Osteoblast (primary cell): ENCODE data around the gene MDGA2. TPM values are rescaled to one million over a fixed set of nuclear protein-coding genes. Genes with fewer than 3 reads are reported as not detected.

Experiments used
- DNase-seq: peaks from one replicate; pipeline ENCODE4 v3.0.0; 2011; ENCODE audit warnings: low spot score, mixed read lengths; ENCODE audit not compliant: insufficient read length; ENCODE audit errors: missing footprints
- H2AFZ ChIP-seq: 2 replicates; pipeline ENCODE4 v1.6.0; 2011; ENCODE audit warnings: mild to moderate bottlenecking, low read length
- H3K27ac ChIP-seq: 2 replicates; pipeline ENCODE4 v1.5.1; 2011; ENCODE audit warnings: mild to moderate bottlenecking, low read depth, low read length, moderate library complexity
- H3K27me3 ChIP-seq: 2 replicates; pipeline ENCODE4 v1.6.0; 2012; ENCODE audit warnings: mild to moderate bottlenecking, control low read depth, inconsistent platforms, low read length, moderate library complexity; ENCODE audit not compliant: insufficient read depth
- H3K36me3 ChIP-seq: 2 replicates; pipeline ENCODE4 v1.5.1; 2011; ENCODE audit warnings: mild to moderate bottlenecking, low read length, control low read depth, moderate library complexity; ENCODE audit not compliant: insufficient read depth
- H3K4me1 ChIP-seq: 2 replicates; pipeline ENCODE4 v1.5.1; 2011; ENCODE audit warnings: mild to moderate bottlenecking, low read length, control low read depth, moderate library complexity; ENCODE audit not compliant: insufficient read depth
- H3K4me2 ChIP-seq: 2 replicates; pipeline ENCODE4 v1.6.0; 2011; ENCODE audit warnings: mild to moderate bottlenecking, low read length; ENCODE audit not compliant: insufficient read depth
- H3K4me3 ChIP-seq: fragments of 200-600 bp; sonication (generic); 3 replicates; pipeline ENCODE4 v1.5.1; 2012; ENCODE audit warnings: mild to moderate bottlenecking, low read length, inconsistent platforms; ENCODE audit not compliant: insufficient read depth
- H3K79me2 ChIP-seq: 2 replicates; pipeline ENCODE4 v1.6.0; 2012; ENCODE audit warnings: mild to moderate bottlenecking, low read length, control low read depth, inconsistent platforms; ENCODE audit not compliant: insufficient read depth
- H3K9me3 ChIP-seq: 2 replicates; pipeline ENCODE4 v1.5.1; 2011; ENCODE audit warnings: low read depth, low read length, control low read depth
- H4K20me1 ChIP-seq: 2 replicates; pipeline ENCODE4 v1.6.0; 2012; ENCODE audit warnings: mild to moderate bottlenecking, low read length, control low read depth; ENCODE audit not compliant: insufficient read depth
- total RNA-seq: library from RNA; depleted of rRNA; stranded (reverse); fragments of >200 nt; gene quantifications from 2 replicates; pipeline ENCODE4 v1.2.3, GENCODE V29; 2012
- TF ChIP-seq, protein P1 (sequence below): IDR thresholded peaks from 2 replicates; pipeline ENCODE4 v1.5.1; 2011; ENCODE audit warnings: mild to moderate bottlenecking, low read depth, low read length, moderate library complexity; ENCODE audit errors: extremely low read depth

Gene MDGA2
- total RNA-seq, 1 donor = not detected

DNA sequence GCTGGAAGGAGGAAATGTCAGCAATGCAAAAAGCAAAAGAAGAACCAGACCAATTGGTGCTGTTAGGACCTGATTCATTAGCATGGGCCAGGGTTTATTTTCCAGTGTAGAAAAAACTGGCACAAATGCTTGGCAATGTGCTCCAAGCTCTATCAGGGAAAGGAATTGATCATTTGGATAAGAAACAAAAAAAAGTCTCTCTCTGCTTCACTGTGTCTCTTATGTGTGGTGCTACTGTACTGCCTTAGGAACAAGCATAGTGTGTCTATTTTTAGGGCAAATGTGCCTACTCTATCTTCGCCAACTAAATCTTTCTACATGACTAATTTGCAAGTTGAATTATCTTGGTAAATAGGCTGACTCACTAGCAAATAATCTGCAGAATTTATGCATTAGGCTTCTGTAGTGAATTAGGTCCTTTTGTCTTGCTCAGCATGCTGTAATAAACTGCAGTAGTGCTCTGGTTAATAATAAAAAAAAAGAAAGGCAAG lies 236.7 kb downstream of the MDGA2 start:
- Histone ChIP-seq H2AFZ (no peak overlapping the region), H3K27ac (no peak overlapping the region), H3K79me2 (no peaks in the 10 kb centered on the region), H3K27me3 (no peaks in the 10 kb centered on the region), H3K4me1 (no peaks in the 10 kb centered on the region), H3K36me3 (no peaks in the 10 kb centered on the region), H3K4me2 (no peak overlapping the region), H3K4me3 (no peak overlapping the region), H4K20me1 (no peaks in the 10 kb centered on the region), H3K9me3 (peaks cover 8% of the 10 kb centered on the region)
- DNase-seq = no peak
- TF ChIP-seq, protein P1, sequence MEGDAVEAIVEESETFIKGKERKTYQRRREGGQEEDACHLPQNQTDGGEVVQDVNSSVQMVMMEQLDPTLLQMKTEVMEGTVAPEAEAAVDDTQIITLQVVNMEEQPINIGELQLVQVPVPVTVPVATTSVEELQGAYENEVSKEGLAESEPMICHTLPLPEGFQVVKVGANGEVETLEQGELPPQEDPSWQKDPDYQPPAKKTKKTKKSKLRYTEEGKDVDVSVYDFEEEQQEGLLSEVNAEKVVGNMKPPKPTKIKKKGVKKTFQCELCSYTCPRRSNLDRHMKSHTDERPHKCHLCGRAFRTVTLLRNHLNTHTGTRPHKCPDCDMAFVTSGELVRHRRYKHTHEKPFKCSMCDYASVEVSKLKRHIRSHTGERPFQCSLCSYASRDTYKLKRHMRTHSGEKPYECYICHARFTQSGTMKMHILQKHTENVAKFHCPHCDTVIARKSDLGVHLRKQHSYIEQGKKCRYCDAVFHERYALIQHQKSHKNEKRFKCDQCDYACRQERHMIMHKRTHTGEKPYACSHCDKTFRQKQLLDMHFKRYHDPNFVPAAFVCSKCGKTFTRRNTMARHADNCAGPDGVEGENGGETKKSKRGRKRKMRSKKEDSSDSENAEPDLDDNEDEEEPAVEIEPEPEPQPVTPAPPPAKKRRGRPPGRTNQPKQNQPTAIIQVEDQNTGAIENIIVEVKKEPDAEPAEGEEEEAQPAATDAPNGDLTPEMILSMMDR = no peak

DNA sequence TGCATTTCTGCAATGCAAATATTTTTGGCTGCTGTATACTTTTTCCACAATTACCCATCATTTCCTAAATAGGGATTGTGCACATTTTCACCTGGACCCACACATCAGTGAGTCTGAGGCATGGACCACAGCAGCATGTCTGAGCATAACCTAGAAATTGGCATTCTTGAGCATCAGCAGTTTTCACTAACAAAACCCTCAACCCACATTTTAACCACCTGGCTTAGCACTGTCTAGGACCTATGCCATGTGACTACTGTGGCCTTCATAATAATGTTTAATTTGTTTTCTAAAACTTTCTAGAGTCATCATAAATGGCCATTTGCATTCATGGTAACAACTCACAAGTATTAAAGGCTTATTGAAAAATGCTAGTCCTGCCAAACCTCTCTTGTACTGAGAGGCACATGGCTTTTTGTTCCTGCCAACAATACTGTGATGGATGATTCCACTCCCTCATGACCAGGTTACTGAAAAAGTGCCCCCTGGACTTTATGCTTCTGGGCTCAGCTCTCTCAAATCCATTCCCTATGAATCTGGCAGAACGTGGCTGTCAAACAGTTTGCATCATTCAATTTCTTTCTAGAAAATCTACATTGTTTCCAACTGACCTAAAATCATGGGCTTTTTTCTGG lies 240.0 kb downstream of the MDGA2 start:
- Histone ChIP-seq H3K27ac (no peak overlapping the region), H3K36me3 (no peaks in the 10 kb centered on the region), H4K20me1 (no peaks in the 10 kb centered on the region), H3K4me3 (no peak overlapping the region), H3K9me3 (peaks cover 3% of the 10 kb centered on the region), H3K79me2 (no peaks in the 10 kb centered on the region), H3K4me1 (no peaks in the 10 kb centered on the region), H3K27me3 (no peaks in the 10 kb centered on the region), H3K4me2 (no peak overlapping the region), H2AFZ (no peak overlapping the region)
- no peak for DNase-seq
- TF ChIP-seq, protein P1 = no peak

DNA sequence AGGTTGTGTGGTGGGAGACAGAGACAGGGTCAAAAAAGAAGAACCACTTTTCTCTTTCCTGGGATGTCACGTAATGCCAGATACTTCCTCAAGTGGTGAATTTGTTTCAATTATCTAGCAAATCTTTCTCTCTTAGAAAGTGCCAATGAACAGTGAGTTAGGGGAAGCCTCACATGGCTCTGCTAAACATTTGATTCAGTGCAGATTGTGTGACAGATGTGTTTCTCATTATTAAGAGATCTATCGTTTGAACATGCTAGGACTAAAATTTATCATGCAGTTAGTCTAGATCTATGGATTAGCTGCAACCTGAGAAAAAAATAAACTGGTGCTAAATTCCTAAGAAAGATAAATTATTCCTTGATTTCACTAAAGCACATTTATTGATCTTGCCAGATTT lies 247.8 kb downstream of the MDGA2 start:
- Histone ChIP-seq H3K27ac (no peak overlapping the region), H3K9me3 (peaks cover 2% of the 10 kb centered on the region), H3K4me2 (no peak overlapping the region), H3K79me2 (no peaks in the 10 kb centered on the region), H3K36me3 (no peaks in the 10 kb centered on the region), H2AFZ (no peak overlapping the region), H3K4me3 (no peak overlapping the region), H3K4me1 (no peaks in the 10 kb centered on the region), H4K20me1 (no peaks in the 10 kb centered on the region), H3K27me3 (no peaks in the 10 kb centered on the region)
- DNase-seq = no peak
- TF ChIP-seq, protein P1 = no peak

DNA sequence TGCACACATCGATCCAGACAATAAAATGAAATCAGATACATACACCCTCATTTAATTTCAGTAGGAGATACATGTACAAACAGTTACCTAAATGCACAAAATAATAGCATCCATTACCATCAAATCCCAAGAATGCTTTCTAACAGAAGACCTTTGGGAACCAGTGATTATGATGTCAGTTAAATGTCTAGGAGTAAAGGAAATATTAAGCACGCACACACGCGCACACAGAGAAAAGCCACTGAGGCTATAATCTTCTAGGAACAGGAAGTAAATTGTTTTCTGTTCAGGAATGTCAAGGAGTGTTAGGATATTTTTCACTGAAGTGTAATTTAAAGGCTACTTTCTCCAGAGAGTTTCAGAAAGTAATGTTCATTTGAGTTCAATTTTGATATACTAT lies 250.1 kb downstream of the MDGA2 start:
- H3K4me2 ChIP-seq = no peak overlapping the region
- H3K4me3 ChIP-seq = no peak overlapping the region
- H3K27me3 ChIP-seq = no peaks in the 10 kb centered on the region
- no peaks in the 10 kb centered on the region for H3K79me2 ChIP-seq
- H4K20me1 ChIP-seq = no peaks in the 10 kb centered on the region
- no peaks in the 10 kb centered on the region for H3K36me3 ChIP-seq
- no peak overlapping the region for H2AFZ ChIP-seq
- H3K9me3 ChIP-seq = peaks cover 2% of the 10 kb centered on the region
- TF ChIP-seq, protein P1 = no peak
- no peaks in the 10 kb centered on the region for H3K4me1 ChIP-seq
- no peak overlapping the region for H3K27ac ChIP-seq
- no peak for DNase-seq
